AG04450 (cell line): ENCODE data around the gene PDIA6. TPM values are rescaled to one million over a fixed set of nuclear protein-coding genes. Genes with fewer than 3 reads are reported as not detected.

ENCODE experiments used
- CTCF ChIA-PET: fragments of 300-600, 350-600 bp; formaldehyde crosslinking; extraction: SDS; loops from one replicate; lab custom pipeline; 2022; ENCODE audit warnings: antibody characterized with exemption, inconsistent platforms; lab: Charles Lee
- POLR2A ChIA-PET: fragments of 350-600 bp; formaldehyde crosslinking; extraction: SDS; loops from one replicate; lab custom pipeline; 2021; ENCODE audit warnings: antibody characterized with exemption, inconsistent platforms; lab: Yijun Ruan, JAX
- DNase-seq: peaks from one replicate; pipeline ENCODE4 v3.0.0-alpha.2; 2011; ENCODE audit warnings: low read depth, low spot score
- H3K27ac ChIP-seq: one replicate; pipeline ENCODE4 v1.5.1; 2012; ENCODE audit warnings: low read depth, low read length, control low read depth
- H3K27me3 ChIP-seq: one replicate; pipeline ENCODE4 v1.6.0; 2012; ENCODE audit warnings: low read length; ENCODE audit not compliant: control insufficient read depth, insufficient read depth
- H3K4me3 ChIP-seq: 2 replicates; pipeline ENCODE4 v1.5.1; 2011; ENCODE audit warnings: mild to moderate bottlenecking, low read depth, low read length, control low read depth
- H3K9me3 ChIP-seq: 2 replicates; pipeline ENCODE4 v1.5.1; 2012; ENCODE audit warnings: low read length; ENCODE audit not compliant: control insufficient read depth, insufficient read depth
- CTCF ChIP-seq: IDR thresholded peaks from 2 replicates; pipeline ENCODE4 v1.5.1; 2011; ENCODE audit warnings: low read depth, low read length, control low read depth, inconsistent platforms
- polyA plus RNA-seq: library from polyadenylated mRNA; depleted of rRNA; stranded (reverse); fragments of >200 nt; gene quantifications from 2 replicates; pipeline ENCODE4 v1.2.3, GENCODE V29; 2011

PDIA6 gene
- polyA plus RNA-seq, 1 experiment, result 487 TPM

GRCh38 chr2:10761591-10761990 lies 51.0 kb downstream of the PDIA6 start:
- Histone ChIP-seq H3K27me3 (peaks cover 14% of the 10 kb centered on the region), H3K4me3 (no peak overlapping the region), H3K9me3 (no peaks in the 10 kb centered on the region; the same call in 1 of the 2 replicates), H3K27ac (no peak overlapping the region)
- TF ChIP-seq CTCF, result no peak
- no peak for DNase-seq
- POLR2A ChIA-PET, result no interaction called here
- CTCF ChIA-PET, result no interaction called here

- Histone ChIP-seq H3K4me3 (no peak overlapping the region), H3K9me3 (no peaks in the 10 kb centered on the region; the same call in 1 of the 2 replicates), H3K27ac (no peak overlapping the region), H3K27me3 (peaks cover 14% of the 10 kb centered on the region)
- ChIA-PET CTCF (no interaction called here), POLR2A (no interaction called here)
- TF ChIP-seq CTCF, result no peak
- no peak for DNase-seq
Measured at GRCh38 chr2:10760794-10761504, 51.6 kb downstream of the PDIA6 start.

- ChIA-PET CTCF (no interaction called here), POLR2A (no interaction called here)
- no peak for TF ChIP-seq CTCF
- Histone ChIP-seq H3K4me3 (no peak overlapping the region), H3K9me3 (no peaks in the 10 kb centered on the region; the same call in 1 of the 2 replicates), H3K27me3 (peaks cover 6% of the 10 kb centered on the region), H3K27ac (no peak overlapping the region)
- DNase-seq, result no peak
Measured at GRCh38 chr2:10759151-10759714, 53.4 kb downstream of the PDIA6 start.

GRCh38 chr2:10757814-10758286 lies 54.7 kb downstream of the PDIA6 start:
- Histone ChIP-seq H3K4me3 (no peak overlapping the region), H3K9me3 (no peaks in the 10 kb centered on the region), H3K27ac (no peak overlapping the region), H3K27me3 (peaks cover 2% of the 10 kb centered on the region)
- no peak for DNase-seq
- POLR2A ChIA-PET, result no interaction called here
- no peak for TF ChIP-seq CTCF
- CTCF ChIA-PET, result no interaction called here

- POLR2A ChIA-PET, result no interaction called here
- DNase-seq, result no peak
- TF ChIP-seq CTCF, result no peak
- Histone ChIP-seq H3K27me3 (peaks cover 6% of the 10 kb centered on the region), H3K9me3 (no peaks in the 10 kb centered on the region), H3K4me3 (no peak overlapping the region), H3K27ac (no peak overlapping the region)
- CTCF ChIA-PET, result interaction anchor here (0.6 kb wide), 1 partner anchor 159 kb away, joined by 6 read pairs; no protein-coding TSS in a partner anchor
Measured at GRCh38 chr2:10755621-10756020, 57.0 kb downstream of the PDIA6 start.
